Ovary (tissue), 3 donors: Measurements from ENCODE around the gene C3orf18.

ENCODE experiments used
- EP300 ChIP-seq: sonication (generic); formaldehyde crosslinking; IDR thresholded peaks from one replicate; pipeline ENCODE4 v1.6.1; 2017; ENCODE audit warnings: antibody characterized with exemption
- POLR2A ChIP-seq: fragments of 450-650 bp; IDR thresholded peaks from one replicate; pipeline ENCODE4 v1.6.1; 2017; ENCODE audit warnings: antibody characterized with exemption, mild to moderate bottlenecking, moderate library complexity
- TF ChIP-seq, protein P1 (sequence below), 3 donors: fragments of 450-650 bp in 2 of 3; fragments of 200-600 bp in 1 of 3; IDR thresholded peaks; one replicate each; pipeline versions ENCODE4 v1.5.1 to v1.8.0; 2016 to 2022; ENCODE audit warnings: antibody characterized with exemption in 3 of 3, mild to moderate bottlenecking in 1 of 3
- donor health status: DM: no; HTN: no; CAD: no.

GRCh38 chr3:50616003-50616769, 48.6 kb upstream of the C3orf18 start:
- TF ChIP-seq, protein P1, sequence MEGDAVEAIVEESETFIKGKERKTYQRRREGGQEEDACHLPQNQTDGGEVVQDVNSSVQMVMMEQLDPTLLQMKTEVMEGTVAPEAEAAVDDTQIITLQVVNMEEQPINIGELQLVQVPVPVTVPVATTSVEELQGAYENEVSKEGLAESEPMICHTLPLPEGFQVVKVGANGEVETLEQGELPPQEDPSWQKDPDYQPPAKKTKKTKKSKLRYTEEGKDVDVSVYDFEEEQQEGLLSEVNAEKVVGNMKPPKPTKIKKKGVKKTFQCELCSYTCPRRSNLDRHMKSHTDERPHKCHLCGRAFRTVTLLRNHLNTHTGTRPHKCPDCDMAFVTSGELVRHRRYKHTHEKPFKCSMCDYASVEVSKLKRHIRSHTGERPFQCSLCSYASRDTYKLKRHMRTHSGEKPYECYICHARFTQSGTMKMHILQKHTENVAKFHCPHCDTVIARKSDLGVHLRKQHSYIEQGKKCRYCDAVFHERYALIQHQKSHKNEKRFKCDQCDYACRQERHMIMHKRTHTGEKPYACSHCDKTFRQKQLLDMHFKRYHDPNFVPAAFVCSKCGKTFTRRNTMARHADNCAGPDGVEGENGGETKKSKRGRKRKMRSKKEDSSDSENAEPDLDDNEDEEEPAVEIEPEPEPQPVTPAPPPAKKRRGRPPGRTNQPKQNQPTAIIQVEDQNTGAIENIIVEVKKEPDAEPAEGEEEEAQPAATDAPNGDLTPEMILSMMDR (IDR thresholded peaks at IDR 0.05): peak; percentile 94 to 99 (median 95)
- TF ChIP-seq POLR2A (no peak), EP300 (no peak)
